H9 (cell line): ENCODE measurements around the gene ST8SIA2. TPM values are rescaled to one million over a fixed set of nuclear protein-coding genes. Genes with fewer than 3 reads are reported as not detected.

ENCODE experiments used
- DNase-seq: peaks from one replicate; pipeline ENCODE4 v3.0.0-alpha.2; 2017
- H2AFZ ChIP-seq: one replicate; pipeline ENCODE4 v1.6.1; 2013; ENCODE audit warnings: mild to moderate bottlenecking, low read length, control low read depth, moderate library complexity
- H2AK5ac ChIP-seq: 2 replicates; pipeline ENCODE4 v1.6.1; 2013; ENCODE audit warnings: low read length, control low read depth, mixed read lengths; ENCODE audit not compliant: insufficient read length
- H2BK120ac ChIP-seq: one replicate; pipeline ENCODE4 v1.6.1; 2013; ENCODE audit warnings: low read depth, mild to moderate bottlenecking, low read length, control low read depth, inconsistent platforms; ENCODE audit not compliant: poor library complexity, severe bottlenecking
- H2BK12ac ChIP-seq: 2 replicates; pipeline ENCODE4 v1.6.1; 2013; ENCODE audit warnings: low read length, control low read depth, mixed read lengths, low read depth; ENCODE audit not compliant: insufficient read length
- H2BK15ac ChIP-seq: 2 replicates; pipeline ENCODE4 v1.6.1; 2013; ENCODE audit warnings: low read depth, low read length, control low read depth
- H2BK20ac ChIP-seq: one replicate; pipeline ENCODE4 v1.6.1; 2013; ENCODE audit warnings: low read depth, mild to moderate bottlenecking, low read length, control low read depth, inconsistent platforms; ENCODE audit not compliant: poor library complexity, severe bottlenecking
- H2BK5ac ChIP-seq: 2 replicates; pipeline ENCODE4 v1.6.1; 2013; ENCODE audit warnings: low read length, control low read depth, mixed read lengths; ENCODE audit not compliant: insufficient read length
- H3K14ac ChIP-seq: 2 replicates; pipeline ENCODE4 v1.6.1; 2013; ENCODE audit warnings: low read length, control low read depth; ENCODE audit not compliant: insufficient read depth
- H3K18ac ChIP-seq: 2 replicates; pipeline ENCODE4 v1.6.1; 2013; ENCODE audit warnings: low read depth, mild to moderate bottlenecking, mixed read lengths, low read length, control low read depth; ENCODE audit not compliant: insufficient read length
- H3K23ac ChIP-seq: 2 replicates; pipeline ENCODE4 v1.6.1; 2013; ENCODE audit warnings: low read length, control low read depth, mixed read lengths, low read depth; ENCODE audit not compliant: insufficient read length
- H3K23me2 ChIP-seq: 2 replicates; pipeline ENCODE4 v1.6.1; 2013; ENCODE audit warnings: low read depth, mild to moderate bottlenecking, mixed read lengths, low read length, control low read depth; ENCODE audit not compliant: insufficient read length, poor library complexity, severe bottlenecking
- H3K27ac ChIP-seq: 2 replicates; pipeline ENCODE4 v1.5.1; 2013; ENCODE audit warnings: low read length, control low read depth, mixed read lengths, low read depth; ENCODE audit not compliant: insufficient read length
- H3K27me3 ChIP-seq: 2 replicates; pipeline ENCODE4 v1.6.1; 2013; ENCODE audit warnings: low read length, control low read depth, inconsistent platforms; ENCODE audit not compliant: insufficient read depth
- H3K4ac ChIP-seq: 2 replicates; pipeline ENCODE4 v1.6.1; 2013; ENCODE audit warnings: low read depth, mild to moderate bottlenecking, control low read depth, inconsistent platforms, low read length, moderate library complexity
- H3K4me1 ChIP-seq: 2 replicates; pipeline ENCODE4 v1.6.1; 2013; ENCODE audit warnings: low read length, control low read depth, inconsistent platforms; ENCODE audit not compliant: insufficient read depth
- H3K4me2 ChIP-seq: 2 replicates; pipeline ENCODE4 v1.6.1; 2013; ENCODE audit warnings: low read length, control low read depth, mixed read lengths; ENCODE audit not compliant: insufficient read length, insufficient read depth
- H3K56ac ChIP-seq: 2 replicates; pipeline ENCODE4 v1.6.1; 2013; ENCODE audit warnings: low read depth, mild to moderate bottlenecking, mixed read lengths, low read length, control low read depth; ENCODE audit not compliant: insufficient read length
- H3K79me1 ChIP-seq: 2 replicates; pipeline ENCODE4 v1.6.1; 2013; ENCODE audit warnings: low read depth, mild to moderate bottlenecking, moderate library complexity, low read length, control low read depth, inconsistent platforms; ENCODE audit not compliant: insufficient read depth, poor library complexity, severe bottlenecking
- H3K79me2 ChIP-seq: 2 replicates; pipeline ENCODE4 v1.6.1; 2013; ENCODE audit warnings: low read length, control low read depth, inconsistent platforms; ENCODE audit not compliant: insufficient read depth
- H3K9ac ChIP-seq: 2 replicates; pipeline ENCODE4 v1.6.1; 2013; ENCODE audit warnings: low read length, control low read depth, mixed read lengths; ENCODE audit not compliant: insufficient read length; ENCODE audit errors: extremely low read depth
- H3K9me3 ChIP-seq: one replicate; pipeline ENCODE4 v1.6.1; 2013; ENCODE audit warnings: low read depth, low read length, inconsistent platforms; ENCODE audit not compliant: control insufficient read depth
- H3T11ph ChIP-seq: one replicate; pipeline ENCODE4 v1.6.1; 2013; ENCODE audit warnings: mild to moderate bottlenecking, low read length, control low read depth, inconsistent platforms
- H4K20me1 ChIP-seq: one replicate; pipeline ENCODE4 v1.6.1; 2013; ENCODE audit not compliant: control insufficient read depth, insufficient read length, insufficient read depth
- H4K5ac ChIP-seq: 2 replicates; pipeline ENCODE4 v1.6.1; 2013; ENCODE audit warnings: low read depth, mild to moderate bottlenecking, mixed read lengths, low read length, control low read depth; ENCODE audit not compliant: insufficient read length
- H4K8ac ChIP-seq: replicated peaks from 2 replicates; pipeline ENCODE4 v1.6.1; 2013; ENCODE audit warnings: low read length, control low read depth, mixed read lengths, low read depth; ENCODE audit not compliant: insufficient read length
- H4K91ac ChIP-seq: 2 replicates; pipeline ENCODE4 v1.6.1; 2013; ENCODE audit warnings: low read depth, mild to moderate bottlenecking, moderate library complexity, mixed read lengths, low read length, control low read depth; ENCODE audit not compliant: insufficient read length
- H3K27ac Mint-ChIP-seq, 3 experiments: 2 replicates in 2 of 3; 3 replicates in 1 of 3; pipeline ENCODE4 v1.8.0; 2020 to 2021; ENCODE audit warnings: mixed read lengths in 3 of 3, mild to moderate bottlenecking in 1 of 3, moderate library complexity in 1 of 3
- H3K27me3 Mint-ChIP-seq: 2 replicates; pipeline ENCODE4 v1.8.0; 2021; ENCODE audit warnings: low read depth, mild to moderate bottlenecking, moderate library complexity, mixed read lengths
- H3K36me3 Mint-ChIP-seq, 3 experiments: 2 replicates in 2 of 3; 3 replicates in 1 of 3; pipeline ENCODE4 v1.8.0; 2020 to 2021; ENCODE audit warnings: low read depth in 3 of 3, mixed read lengths in 3 of 3; ENCODE audit not compliant: insufficient read depth in 1 of 3
- H3K4me1 Mint-ChIP-seq, 2 experiments: 2 replicates each; pipeline ENCODE4 v1.8.0; 2020; ENCODE audit warnings: mixed read lengths in 2 of 2
- H3K4me3 Mint-ChIP-seq, 2 experiments: 2 replicates in 1 of 2; 3 replicates in 1 of 2; pipeline ENCODE4 v1.8.0; 2020 to 2021; ENCODE audit warnings: mild to moderate bottlenecking in 2 of 2, mixed read lengths in 2 of 2, moderate library complexity in 1 of 2
- H3K9me3 Mint-ChIP-seq, 2 experiments: 2 replicates in 1 of 2; 3 replicates in 1 of 2; pipeline ENCODE4 v1.8.0; 2020; ENCODE audit warnings: mild to moderate bottlenecking in 2 of 2, mixed read lengths in 2 of 2, moderate library complexity in 1 of 2
- WGBS: extraction: QIAGEN DNeasy Blood & Tissue Kit; methylation state at CpG from one replicate; pipeline ENCODE4 v1.1.7; 2013; ENCODE audit warnings: missing lambda C conversion rate, low lambda C conversion rate, mixed read lengths; ENCODE audit not compliant: insufficient read length; ENCODE audit errors: extremely low coverage; 5-methylcytosine and 5-hydroxymethylcytosine counted together
- total RNA-seq: library from RNA; stranded (reverse); gene quantifications from 2 replicates; pipeline ENCODE4 v1.2.1, GENCODE V29; 2021
- TF ChIP-seq, protein P1 (sequence below): fragments of 200-600 bp; sonication (generic); conservative IDR thresholded peaks from 3 replicates; pipeline ENCODE4 v1.8.0; 2021; ENCODE audit warnings: antibody characterized with exemption, mild to moderate bottlenecking

The ST8SIA2 gene
- total RNA-seq, 1 experiment from 2014 or later = 1.8 TPM

DNA sequence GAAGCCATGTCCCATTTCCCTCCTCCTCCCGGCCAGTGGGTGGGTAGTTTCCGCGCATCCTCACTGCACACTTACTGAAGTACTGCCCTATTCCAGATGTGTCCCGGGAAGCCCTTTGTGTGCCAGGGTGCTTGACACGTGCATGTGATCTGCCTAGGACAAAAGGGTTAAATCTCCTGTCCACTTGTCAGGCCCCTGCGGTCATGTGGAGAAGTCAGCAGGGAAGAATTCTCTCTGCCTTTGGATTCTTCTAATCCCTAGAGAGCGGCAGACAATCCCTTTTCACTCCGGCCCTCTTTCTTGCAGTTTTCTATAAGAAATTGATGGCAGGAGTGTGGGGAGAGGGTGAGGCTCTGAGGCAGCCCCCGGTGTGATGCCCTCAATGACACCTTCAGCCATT, 19.8 kb downstream of the ST8SIA2 start:
- Mint-ChIP-seq H3K36me3 (no peaks in the 10 kb centered on the region), H3K27ac (no peak overlapping the region), H3K4me3 (no peak overlapping the region), H3K27me3 (peaks cover 59% of the 10 kb centered on the region), H3K4me1 (peaks cover 17 to 35% of the 10 kb centered on the region in 2 experiments), H3K9me3 (no peaks in the 10 kb centered on the region)
- no peak overlapping the region for H3K27ac ChIP-seq
- H2BK15ac ChIP-seq = no peak overlapping the region
- H3K18ac ChIP-seq = no peak overlapping the region
- no peaks in the 10 kb centered on the region for H3K9me3 ChIP-seq
- no peaks in the 10 kb centered on the region for H3K79me1 ChIP-seq
- H4K8ac ChIP-seq = no peak overlapping the region
- no peak overlapping the region for H3K4me2 ChIP-seq
- no peak overlapping the region for H2BK5ac ChIP-seq
- no peak overlapping the region for H2BK12ac ChIP-seq
- H3K4ac ChIP-seq = no peak overlapping the region
- no peaks in the 10 kb centered on the region for H3K27me3 ChIP-seq
- no peaks in the 10 kb centered on the region for H3K4me1 ChIP-seq
- H2BK120ac ChIP-seq = no peak overlapping the region
- H3K9ac ChIP-seq = no peak overlapping the region
- no peaks in the 10 kb centered on the region for H3K23me2 ChIP-seq
- no CpG with 5 or more reads among the region's 9 CpGs for WGBS
- no peak overlapping the region for H4K5ac ChIP-seq
- TF ChIP-seq, protein P1, sequence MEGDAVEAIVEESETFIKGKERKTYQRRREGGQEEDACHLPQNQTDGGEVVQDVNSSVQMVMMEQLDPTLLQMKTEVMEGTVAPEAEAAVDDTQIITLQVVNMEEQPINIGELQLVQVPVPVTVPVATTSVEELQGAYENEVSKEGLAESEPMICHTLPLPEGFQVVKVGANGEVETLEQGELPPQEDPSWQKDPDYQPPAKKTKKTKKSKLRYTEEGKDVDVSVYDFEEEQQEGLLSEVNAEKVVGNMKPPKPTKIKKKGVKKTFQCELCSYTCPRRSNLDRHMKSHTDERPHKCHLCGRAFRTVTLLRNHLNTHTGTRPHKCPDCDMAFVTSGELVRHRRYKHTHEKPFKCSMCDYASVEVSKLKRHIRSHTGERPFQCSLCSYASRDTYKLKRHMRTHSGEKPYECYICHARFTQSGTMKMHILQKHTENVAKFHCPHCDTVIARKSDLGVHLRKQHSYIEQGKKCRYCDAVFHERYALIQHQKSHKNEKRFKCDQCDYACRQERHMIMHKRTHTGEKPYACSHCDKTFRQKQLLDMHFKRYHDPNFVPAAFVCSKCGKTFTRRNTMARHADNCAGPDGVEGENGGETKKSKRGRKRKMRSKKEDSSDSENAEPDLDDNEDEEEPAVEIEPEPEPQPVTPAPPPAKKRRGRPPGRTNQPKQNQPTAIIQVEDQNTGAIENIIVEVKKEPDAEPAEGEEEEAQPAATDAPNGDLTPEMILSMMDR = no peak
- H2AFZ ChIP-seq = no peak overlapping the region
- no peak overlapping the region for H2AK5ac ChIP-seq
- no peaks in the 10 kb centered on the region for H4K20me1 ChIP-seq
- no peak overlapping the region for H2BK20ac ChIP-seq
- H3K14ac ChIP-seq = no peak overlapping the region; the same call in 1 of the 2 replicates
- no peak for DNase-seq
- no peak overlapping the region for H3T11ph ChIP-seq
- H3K23ac ChIP-seq = no peak overlapping the region
- H4K91ac ChIP-seq = no peak overlapping the region
- H3K79me2 ChIP-seq = no peaks in the 10 kb centered on the region
- no peak overlapping the region for H3K56ac ChIP-seq
